Measurements from ENCODE around the gene INVS. TPM values are rescaled to one million over a fixed set of nuclear protein-coding genes. Genes with fewer than 3 reads are reported as not detected.

INVS gene
- total and polyA plus RNA-seq, 2 of the 13 experiments (the other 11 are each of a cell fraction or from before 2014, with no cell fraction given): 11.3 to 16.3 TPM

- no peak for TF ChIP-seq SP140L (CRISPR knock-in tag; IDR thresholded peaks at IDR 0.05; ENCODE audit: borderline replicate concordance)
- TF ChIP-seq ZBTB38 (CRISPR knock-in tag; IDR thresholded peaks at IDR 0.05): no peak
- no peak for TF ChIP-seq MLLT10 (CRISPR knock-in tag; IDR thresholded peaks at IDR 0.05)
- no peak for TF ChIP-seq ZNF337 (CRISPR knock-in tag; IDR thresholded peaks at IDR 0.05; ENCODE audit: borderline replicate concordance, low read depth)
- no peak for TF ChIP-seq EHMT2 (IDR thresholded peaks at IDR 0.05; ENCODE audit: borderline replicate concordance, low read depth, low read length)
- no peak for TF ChIP-seq CEBPZ (IDR thresholded peaks at IDR 0.05; ENCODE audit: low read length)
- no peak for TF ChIP-seq HMGA1 (CRISPR knock-in tag; conservative IDR thresholded peaks at IDR 0.05)
- no peak; the same call in 1 of the 2 replicates for TF ChIP-seq KDM1A (CRISPR knock-in tag; IDR thresholded peaks at IDR 0.05)
- TF ChIP-seq SIN3B (IDR thresholded peaks at IDR 0.05; ENCODE audit: low read length): no peak
- TF ChIP-seq ZNF430 (CRISPR knock-in tag; IDR thresholded peaks at IDR 0.05): 0 out of 2 replicates have a peak, but pooled peaks have one; percentile 8
- TF ChIP-seq ZSCAN25 (CRISPR knock-in tag; IDR thresholded peaks at IDR 0.05): no peak
- peak; percentile 52 for TF ChIP-seq DR1 (CRISPR knock-in tag; IDR thresholded peaks at IDR 0.05)
- TF ChIP-seq ZNF746 (CRISPR knock-in tag; IDR thresholded peaks at IDR 0.05): no peak
- TF ChIP-seq PRPF4 (IDR thresholded peaks at IDR 0.05; ENCODE audit: low read depth, low read length, poor library complexity, severe bottlenecking): no peak
- TF ChIP-seq SKIL (CRISPR knock-in tag; IDR thresholded peaks at IDR 0.05; ENCODE audit: borderline replicate concordance): no peak
- peak; percentile 82; the same call in 1 of the 2 replicates for TF ChIP-seq KAT7 (CRISPR knock-in tag; IDR thresholded peaks at IDR 0.05; ENCODE audit: borderline replicate concordance)
- TF ChIP-seq THRA (CRISPR knock-in tag; IDR thresholded peaks at IDR 0.05; ENCODE audit: borderline replicate concordance): no peak; the same call in 1 of the 2 replicates
- no peak; the same call in 1 of the 2 replicates for TF ChIP-seq ZNF782 (CRISPR knock-in tag; IDR thresholded peaks at IDR 0.05; ENCODE audit: borderline replicate concordance)
- TF ChIP-seq ZNF616 (CRISPR knock-in tag; IDR thresholded peaks at IDR 0.05; ENCODE audit: low read depth): no peak
- no peak for TF ChIP-seq BRF2 (CRISPR knock-in tag; IDR thresholded peaks at IDR 0.05)
- no peak for TF ChIP-seq ZNF644 (CRISPR knock-in tag; IDR thresholded peaks at IDR 0.05; ENCODE audit: low read depth)
- TF ChIP-seq FOXC1 (CRISPR knock-in tag; IDR thresholded peaks at IDR 0.05; ENCODE audit: borderline replicate concordance): no peak
These were observed at the start of gene INVS, which contains the start of gene ERP44 (continued) for GRCh38 chr9:100098887-100099721.

Data from HepG2 (cell line).